Stimulated activated CD8-positive, alpha-beta memory T cell treated with anti-CD3 and anti-CD28 coated beads, Interleukin-7, amount 100 ng/mL, for 4 hours (primary cell): ENCODE measurements around the gene GNG2.

Experiments used
- DNase-seq, 2 donors: peaks; one replicate each; pipeline ENCODE4 v3.0.0-alpha.2; 2020; ENCODE audit warnings: low read depth in 2 of 2

The GNG2 gene

GRCh38 chr14:51894250-51894649 is 33.8 kb downstream of the GNG2 start:
- DNase-seq = no peak

GRCh38 chr14:51895375-51895774 is 35.0 kb downstream of the GNG2 start:
- no peak for DNase-seq

GRCh38 chr14:51897791-51898355 is 37.5 kb downstream of the GNG2 start:
- DNase-seq = no peak

- no peak for DNase-seq
Observed at GRCh38 chr14:51901475-51902024, 41.1 kb downstream of the GNG2 start.

- peak; percentile 45 to 60 for DNase-seq
Observed at GRCh38 chr14:51905656-51906121, 45.3 kb downstream of the GNG2 start.

- DNase-seq = no peak
Observed at GRCh38 chr14:51908086-51908485, 47.7 kb downstream of the GNG2 start.

GRCh38 chr14:51912112-51912786 is 51.8 kb downstream of the GNG2 start:
- no peak for DNase-seq

GRCh38 chr14:51914310-51914709 is 53.9 kb downstream of the GNG2 start:
- DNase-seq = no peak

GRCh38 chr14:51917193-51917592 is 56.8 kb downstream of the GNG2 start:
- DNase-seq = no peak

GRCh38 chr14:51921026-51921425 is 60.6 kb downstream of the GNG2 start:
- DNase-seq = no peak

GRCh38 chr14:51922624-51923023 is 62.2 kb downstream of the GNG2 start:
- no peak for DNase-seq

- DNase-seq = no peak
Observed at GRCh38 chr14:51924600-51924999, 64.2 kb downstream of the GNG2 start.

- DNase-seq = no peak
Observed at GRCh38 chr14:51925980-51926379, 65.6 kb downstream of the GNG2 start.

- no peak for DNase-seq
Observed at GRCh38 chr14:51926449-51926848, 66.0 kb downstream of the GNG2 start.

GRCh38 chr14:51928568-51928967 is 68.2 kb downstream of the GNG2 start:
- no peak for DNase-seq

- DNase-seq = no peak
Observed at GRCh38 chr14:51929166-51929565, 68.8 kb downstream of the GNG2 start.

GRCh38 chr14:51929910-51930682 is 69.7 kb downstream of the GNG2 start:
- DNase-seq = no peak

- DNase-seq = no peak
Observed at GRCh38 chr14:51931308-51931707, 70.9 kb downstream of the GNG2 start.

GRCh38 chr14:51933191-51933590 is 72.8 kb downstream of the GNG2 start:
- no peak for DNase-seq

GRCh38 chr14:51938137-51938536 is 77.7 kb downstream of the GNG2 start:
- no peak for DNase-seq

- DNase-seq = no peak
Observed at GRCh38 chr14:51938821-51939220, 78.4 kb downstream of the GNG2 start.

GRCh38 chr14:51939226-51939625 is 78.8 kb downstream of the GNG2 start:
- DNase-seq = no peak
